ENCODE measurements around the gene PLAAT5. TPM values are rescaled to one million over a fixed set of nuclear protein-coding genes. Genes with fewer than 3 reads are reported as not detected.

PLAAT5 gene
- total RNA-seq, 1 donor from 2014 or later: 3.8 TPM

- Mint-ChIP-seq H3K27me3 (ENCODE audit: unreplicated experiment) (peaks cover 1% of the 10 kb centered on the region), H3K27ac (ENCODE audit: unreplicated experiment) (no peak overlapping the region), H3K4me1 (ENCODE audit: unreplicated experiment) (no peaks in the 10 kb centered on the region), H3K9me3 (ENCODE audit: unreplicated experiment) (peaks cover 4% of the 10 kb centered on the region), H3K4me3 (ENCODE audit: unreplicated experiment) (no peak overlapping the region), H3K36me3 (ENCODE audit: low read depth, unreplicated experiment) (peaks cover 8% of the 10 kb centered on the region)
- no peak for TF ChIP-seq CTCF (IDR thresholded peaks at IDR 0.05; ENCODE audit: unreplicated experiment)
- no peak for DNase-seq (ENCODE audit: low spot score)
Measured at GRCh38 chr11:63472372-63472771, 18.6 kb downstream of the PLAAT5 start.

- no peak for DNase-seq (ENCODE audit: low spot score)
- Mint-ChIP-seq H3K27me3 (ENCODE audit: unreplicated experiment) (peaks cover 1% of the 10 kb centered on the region), H3K36me3 (ENCODE audit: low read depth, unreplicated experiment) (no peaks in the 10 kb centered on the region), H3K9me3 (ENCODE audit: unreplicated experiment) (no peaks in the 10 kb centered on the region), H3K27ac (ENCODE audit: unreplicated experiment) (no peak overlapping the region), H3K4me3 (ENCODE audit: unreplicated experiment) (no peak overlapping the region), H3K4me1 (ENCODE audit: unreplicated experiment) (no peaks in the 10 kb centered on the region)
- no peak for TF ChIP-seq CTCF (IDR thresholded peaks at IDR 0.05; ENCODE audit: unreplicated experiment)
Measured at GRCh38 chr11:63470311-63470710, 20.7 kb downstream of the PLAAT5 start.

GRCh38 chr11:63462137-63462536 is 28.8 kb downstream of the PLAAT5 start:
- Mint-ChIP-seq H3K27me3 (ENCODE audit: unreplicated experiment) (peaks cover 2% of the 10 kb centered on the region), H3K36me3 (ENCODE audit: low read depth, unreplicated experiment) (no peaks in the 10 kb centered on the region), H3K27ac (ENCODE audit: unreplicated experiment) (no peak overlapping the region), H3K9me3 (ENCODE audit: unreplicated experiment) (no peaks in the 10 kb centered on the region), H3K4me3 (ENCODE audit: unreplicated experiment) (no peak overlapping the region), H3K4me1 (ENCODE audit: unreplicated experiment) (no peaks in the 10 kb centered on the region)
- no peak for TF ChIP-seq CTCF (IDR thresholded peaks at IDR 0.05; ENCODE audit: unreplicated experiment)
- no peak for DNase-seq (ENCODE audit: low spot score)

- DNase-seq (ENCODE audit: low spot score): no peak
- TF ChIP-seq CTCF (IDR thresholded peaks at IDR 0.05; ENCODE audit: unreplicated experiment): no peak
- no peaks in the 10 kb centered on the region for H3K27me3 Mint-ChIP-seq (ENCODE audit: unreplicated experiment)
- H3K27ac Mint-ChIP-seq (ENCODE audit: unreplicated experiment): no peak overlapping the region
- H3K36me3 Mint-ChIP-seq (ENCODE audit: low read depth, unreplicated experiment): no peaks in the 10 kb centered on the region
- no peaks in the 10 kb centered on the region for H3K4me1 Mint-ChIP-seq (ENCODE audit: unreplicated experiment)
- H3K9me3 Mint-ChIP-seq (ENCODE audit: unreplicated experiment): no peaks in the 10 kb centered on the region
- H3K4me3 Mint-ChIP-seq (ENCODE audit: unreplicated experiment): no peak overlapping the region
Measured at GRCh38 chr11:63459586-63459985, 31.4 kb downstream of the PLAAT5 start.

GRCh38 chr11:63448646-63449045 is 42.3 kb downstream of the PLAAT5 start:
- Mint-ChIP-seq H3K27me3 (ENCODE audit: unreplicated experiment) (no peaks in the 10 kb centered on the region), H3K4me1 (ENCODE audit: unreplicated experiment) (peaks cover 10% of the 10 kb centered on the region)
- TF ChIP-seq CTCF (IDR thresholded peaks at IDR 0.05; ENCODE audit: unreplicated experiment): no peak

More at GRCh38 chr11:63448646-63449045, 42.3 kb downstream of the PLAAT5 start:
- Mint-ChIP-seq H3K4me3 (ENCODE audit: unreplicated experiment) (no peak overlapping the region), H3K9me3 (ENCODE audit: unreplicated experiment) (no peaks in the 10 kb centered on the region), H3K36me3 (ENCODE audit: low read depth, unreplicated experiment) (peaks cover 10% of the 10 kb centered on the region), H3K27ac (ENCODE audit: unreplicated experiment) (no peak overlapping the region)
- DNase-seq (ENCODE audit: low spot score): no peak

Measured in endothelial cell (in vitro differentiated cells).